Tibial nerve (tissue), 3 donors: ENCODE data around the gene YAF2.

Source experiments
- POLR2A ChIP-seq, 2 donors: fragments of 450-650 bp; IDR thresholded peaks; one replicate each; pipeline ENCODE4 v1.6.1; 2017; ENCODE audit warnings: antibody characterized with exemption in 2 of 2, mild to moderate bottlenecking in 2 of 2, moderate library complexity in 2 of 2
- TF ChIP-seq, protein P1 (sequence below), 5 experiments: fragments of 200-600 bp in 3 of 5; fragments of 450-650 bp in 2 of 5; sonication (generic) in 3 of 5; IDR thresholded peaks; one replicate each; pipeline ENCODE4 v1.5.1; 2016 to 2019; ENCODE audit warnings: antibody characterized with exemption in 5 of 5, mild to moderate bottlenecking in 3 of 5, moderate library complexity in 2 of 5

DNA sequence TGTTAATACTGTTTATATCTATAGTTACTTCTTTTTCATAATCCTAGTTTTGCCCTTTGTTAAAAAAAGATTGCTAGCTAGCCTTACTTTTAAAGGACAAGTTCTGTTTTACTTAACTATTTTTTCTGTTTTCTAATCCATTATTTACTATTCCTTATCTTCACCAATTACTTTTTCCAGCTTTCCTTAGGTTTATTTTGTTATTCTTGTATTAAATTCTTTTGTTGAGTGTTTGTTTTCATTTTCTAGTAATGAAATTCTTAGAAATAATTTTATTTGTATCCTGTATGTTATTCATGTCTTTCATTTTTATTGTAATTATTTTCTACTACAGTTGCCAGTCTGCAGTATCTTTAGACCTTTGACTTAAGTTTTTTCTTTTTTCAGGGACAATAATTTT lies 47.7 kb downstream of the YAF2 start:
- TF ChIP-seq, protein P1, sequence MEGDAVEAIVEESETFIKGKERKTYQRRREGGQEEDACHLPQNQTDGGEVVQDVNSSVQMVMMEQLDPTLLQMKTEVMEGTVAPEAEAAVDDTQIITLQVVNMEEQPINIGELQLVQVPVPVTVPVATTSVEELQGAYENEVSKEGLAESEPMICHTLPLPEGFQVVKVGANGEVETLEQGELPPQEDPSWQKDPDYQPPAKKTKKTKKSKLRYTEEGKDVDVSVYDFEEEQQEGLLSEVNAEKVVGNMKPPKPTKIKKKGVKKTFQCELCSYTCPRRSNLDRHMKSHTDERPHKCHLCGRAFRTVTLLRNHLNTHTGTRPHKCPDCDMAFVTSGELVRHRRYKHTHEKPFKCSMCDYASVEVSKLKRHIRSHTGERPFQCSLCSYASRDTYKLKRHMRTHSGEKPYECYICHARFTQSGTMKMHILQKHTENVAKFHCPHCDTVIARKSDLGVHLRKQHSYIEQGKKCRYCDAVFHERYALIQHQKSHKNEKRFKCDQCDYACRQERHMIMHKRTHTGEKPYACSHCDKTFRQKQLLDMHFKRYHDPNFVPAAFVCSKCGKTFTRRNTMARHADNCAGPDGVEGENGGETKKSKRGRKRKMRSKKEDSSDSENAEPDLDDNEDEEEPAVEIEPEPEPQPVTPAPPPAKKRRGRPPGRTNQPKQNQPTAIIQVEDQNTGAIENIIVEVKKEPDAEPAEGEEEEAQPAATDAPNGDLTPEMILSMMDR (IDR thresholded peaks at IDR 0.05), result no peak
- no peak for TF ChIP-seq POLR2A (IDR thresholded peaks at IDR 0.05)
